ENCODE results near the gene EVA1B.
A peak's percentile ranks its signal among the peaks of the same experiment; 100 is the strongest.

EVA1B gene

DNA sequence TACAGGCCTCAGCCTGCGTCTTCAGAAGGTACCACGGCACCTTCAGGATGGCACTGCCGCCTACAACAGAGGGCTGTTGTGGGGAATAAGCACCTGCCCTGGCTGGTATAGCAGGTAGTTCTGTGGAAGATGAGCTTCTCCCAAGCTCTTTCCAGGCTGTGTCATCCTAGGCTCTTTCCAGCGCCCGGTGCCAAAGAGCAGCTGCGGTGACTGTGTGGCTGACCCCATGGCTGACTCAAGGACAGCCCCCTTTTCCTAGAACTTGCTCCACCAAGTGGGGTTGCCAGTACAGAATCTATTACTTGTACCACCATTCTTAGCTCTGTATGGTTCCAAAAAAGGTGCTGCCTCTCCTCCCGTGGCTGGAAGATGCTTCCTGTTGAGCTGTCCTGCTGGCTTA is 21.9 kb upstream of the EVA1B start:
- DNase-seq (ENCODE audit: low spot score): no peak

DNA sequence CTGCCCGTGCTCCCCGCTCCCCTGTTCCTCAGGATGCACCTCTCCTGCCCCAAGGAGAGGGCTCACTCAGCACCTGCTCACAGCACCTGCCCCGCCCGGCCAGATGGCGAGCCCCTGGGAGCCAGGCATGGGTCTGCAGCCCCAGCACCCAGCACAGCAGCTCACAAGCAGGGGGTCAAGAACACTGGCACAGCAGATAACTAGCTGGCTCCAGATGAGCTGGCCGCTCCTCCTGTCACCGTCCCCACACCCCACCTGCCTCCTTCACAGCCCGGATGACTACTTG is 20.9 kb upstream of the EVA1B start:
- no peak for DNase-seq (ENCODE audit: low spot score)

DNA sequence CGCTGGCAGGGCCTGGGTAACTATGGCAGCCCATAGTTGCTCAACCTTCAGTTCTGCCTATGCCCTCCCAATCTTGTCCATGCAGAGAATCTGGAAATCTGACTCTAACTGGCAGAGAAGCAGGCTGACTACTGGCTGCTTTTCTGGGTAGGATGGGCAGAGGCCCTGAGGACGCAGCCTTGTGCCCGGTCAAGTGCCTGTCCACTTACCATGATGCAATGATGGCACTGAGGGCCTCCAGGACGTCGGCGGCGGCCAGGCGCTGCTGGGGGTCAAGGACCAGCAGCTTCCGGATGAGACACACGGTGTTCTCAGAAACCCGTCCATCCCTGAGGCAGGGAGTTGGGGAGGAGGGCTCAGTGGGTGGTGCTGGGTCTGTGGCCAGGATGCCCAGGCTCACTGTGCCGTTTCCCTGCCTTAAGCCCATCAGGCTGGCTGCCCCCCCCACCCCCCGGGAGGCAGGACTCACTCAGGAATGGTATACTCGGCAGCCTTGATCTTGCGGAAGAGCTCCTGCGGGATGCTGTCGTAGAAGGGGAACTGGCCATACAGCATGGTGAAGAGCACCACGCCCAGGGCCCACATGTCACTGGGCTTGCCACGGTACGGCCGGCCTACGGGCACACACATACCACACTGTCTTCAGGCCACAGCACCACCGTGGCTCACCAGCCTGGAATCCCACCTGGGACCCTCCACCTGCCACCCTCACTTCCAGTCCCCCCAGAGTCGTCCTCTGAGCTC is 20.4 kb upstream of the EVA1B start:
- DNase-seq (ENCODE audit: low spot score): no peak

DNA sequence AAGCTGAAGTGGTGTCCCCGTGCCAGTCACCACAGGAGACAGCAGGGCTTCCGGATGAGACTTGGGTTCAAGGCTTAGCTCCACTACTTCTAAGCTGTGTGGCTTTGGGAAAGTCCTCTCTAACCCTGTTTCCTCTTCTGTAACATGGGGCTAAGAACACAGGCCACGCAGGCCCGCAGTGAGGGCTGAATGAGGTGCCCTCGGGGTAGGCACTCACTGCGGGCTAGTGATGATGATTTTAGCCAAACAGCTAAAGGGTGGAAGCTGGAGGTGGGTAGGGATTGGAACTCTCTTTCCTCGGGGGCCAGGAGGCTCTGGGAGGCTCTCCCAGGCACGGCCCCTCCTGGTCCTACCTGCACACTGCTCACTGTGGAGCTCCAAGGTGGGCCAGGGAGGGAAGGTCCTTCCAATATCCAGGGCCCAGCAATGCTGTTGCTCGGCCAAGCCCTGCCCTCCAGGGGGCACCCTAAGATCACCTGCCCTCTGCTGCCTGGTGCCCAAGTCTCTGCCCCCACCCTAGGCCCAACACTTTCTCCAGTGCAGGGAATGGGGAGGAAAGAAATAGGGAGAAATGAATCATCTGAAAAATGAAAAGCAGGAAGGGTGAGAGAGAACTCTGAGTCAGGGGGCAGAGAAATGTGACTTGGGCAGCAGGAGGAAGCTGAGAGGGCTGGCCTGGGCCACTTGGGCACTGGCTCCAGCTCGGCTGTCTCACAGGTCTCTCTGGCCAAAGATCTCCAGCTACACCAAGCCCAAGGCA is 19.2 kb upstream of the EVA1B start:
- peak; percentile 39 for DNase-seq (ENCODE audit: low spot score)

DNA sequence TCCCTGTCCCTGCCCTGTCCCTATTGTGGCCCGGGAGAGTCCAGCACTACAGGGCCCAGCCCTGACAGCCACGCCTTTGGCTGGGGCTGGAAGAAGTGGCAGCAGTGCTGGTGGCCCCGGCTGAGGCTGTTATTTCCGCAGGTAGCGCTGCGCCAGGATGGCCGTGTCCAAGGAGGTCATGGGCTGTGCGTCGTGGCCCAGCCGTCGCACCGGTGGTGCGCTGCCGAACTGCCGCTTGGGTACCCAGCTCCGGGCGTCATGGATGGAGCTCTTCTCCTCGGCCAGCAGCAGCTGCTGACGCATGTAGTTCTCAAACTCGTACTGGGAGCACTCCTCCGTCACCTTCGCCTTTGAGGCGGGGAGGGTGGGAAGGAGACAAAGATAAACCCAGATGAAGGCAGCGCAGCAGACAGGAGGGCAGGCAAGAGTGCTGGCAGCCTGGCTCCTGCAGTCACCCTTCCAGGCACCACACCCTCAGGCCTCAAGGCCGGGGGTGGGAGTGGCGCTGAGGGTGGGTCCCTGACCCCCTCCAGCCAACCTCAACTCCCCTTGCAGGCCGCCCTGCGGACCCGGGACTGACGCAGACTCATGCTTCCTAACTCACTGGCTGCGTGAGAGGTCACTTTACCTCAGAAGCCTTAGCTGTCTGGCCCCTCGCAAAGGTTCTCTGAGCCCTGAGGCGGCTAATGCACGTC is 18.3 kb upstream of the EVA1B start:
- DNase-seq (ENCODE audit: low spot score): no peak

DNA sequence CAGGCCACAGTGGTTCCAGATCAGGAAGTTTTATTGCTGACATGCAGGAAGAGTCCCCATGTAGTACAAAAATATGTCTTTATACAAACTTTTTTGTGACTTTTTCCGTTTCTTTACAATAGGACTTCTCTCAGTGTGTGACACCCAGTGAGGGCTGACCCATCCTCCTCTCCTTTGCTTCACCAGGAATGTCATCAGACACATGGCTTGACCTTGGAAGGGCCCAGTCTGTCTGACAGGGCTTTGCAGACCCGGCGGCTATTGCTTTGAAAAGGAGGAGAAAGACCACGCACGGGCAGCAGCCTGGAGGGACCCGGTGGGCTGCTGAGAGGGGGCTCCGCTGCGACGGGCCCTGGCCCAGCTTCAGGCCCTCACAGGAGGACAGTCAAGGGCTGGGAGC is 16.2 kb upstream of the EVA1B start:
- no peak for DNase-seq (ENCODE audit: low spot score)

DNA sequence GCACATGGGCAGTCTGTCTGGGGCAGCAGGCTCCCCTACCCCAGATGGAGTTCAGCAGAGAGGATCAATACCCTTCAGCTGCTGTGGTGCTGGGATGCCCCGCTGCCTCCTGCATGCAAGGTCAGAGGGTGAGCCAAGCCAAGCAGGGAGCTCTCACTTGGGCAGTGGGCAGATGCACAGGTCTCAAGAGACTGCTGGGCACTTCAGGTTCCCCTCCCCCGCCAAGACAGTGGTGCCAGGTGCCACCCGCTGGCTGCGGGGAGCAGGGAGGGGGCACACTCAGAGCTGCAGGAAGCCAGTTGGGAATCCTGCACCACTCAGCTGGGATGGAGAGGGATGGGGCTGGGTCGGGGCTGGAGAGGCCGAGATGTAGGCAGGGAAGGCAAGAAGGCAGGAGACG is 15.8 kb upstream of the EVA1B start:
- DNase-seq (ENCODE audit: low spot score): no peak

DNA sequence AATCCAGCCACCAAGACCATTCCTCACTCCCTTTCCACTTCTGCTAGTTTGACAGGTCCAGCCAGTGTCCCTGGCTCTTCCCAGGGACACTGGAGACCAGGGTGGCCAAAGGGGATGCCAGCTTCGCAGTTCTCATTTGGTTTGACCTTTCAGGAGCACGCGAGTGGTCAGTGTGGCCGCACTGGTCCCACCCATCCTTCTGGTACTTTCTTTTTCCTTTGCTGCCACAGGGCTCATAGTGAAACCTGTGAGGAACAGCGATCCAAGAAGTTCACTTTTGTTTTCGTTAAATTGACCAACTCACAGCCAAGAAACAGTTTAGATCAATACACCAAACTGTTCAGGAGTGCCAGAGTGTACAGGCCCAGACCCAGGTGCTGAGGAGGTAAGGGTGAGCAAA is 14.4 kb upstream of the EVA1B start:
- DNase-seq (ENCODE audit: low spot score): no peak

DNA sequence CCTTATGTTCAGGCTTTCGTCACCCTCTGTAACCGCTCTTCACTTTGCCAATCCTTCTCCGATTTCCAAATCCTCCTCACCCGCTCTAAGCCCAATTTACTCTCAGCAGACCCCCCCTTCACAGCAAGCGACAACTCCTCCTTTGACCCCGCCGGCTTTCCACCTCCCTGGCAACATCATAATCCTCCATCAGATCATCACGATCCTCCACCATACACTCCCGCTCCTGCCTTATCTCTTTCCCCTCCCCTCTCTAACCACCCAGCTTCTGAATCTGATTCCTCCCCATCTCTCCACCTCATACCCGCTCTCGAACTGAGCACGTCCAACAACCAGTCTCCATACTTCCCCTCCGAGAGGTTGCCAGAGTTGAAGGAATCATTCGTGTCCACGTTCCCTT is 7.5 kb upstream of the EVA1B start:
- no peak for DNase-seq (ENCODE audit: low spot score)

DNA sequence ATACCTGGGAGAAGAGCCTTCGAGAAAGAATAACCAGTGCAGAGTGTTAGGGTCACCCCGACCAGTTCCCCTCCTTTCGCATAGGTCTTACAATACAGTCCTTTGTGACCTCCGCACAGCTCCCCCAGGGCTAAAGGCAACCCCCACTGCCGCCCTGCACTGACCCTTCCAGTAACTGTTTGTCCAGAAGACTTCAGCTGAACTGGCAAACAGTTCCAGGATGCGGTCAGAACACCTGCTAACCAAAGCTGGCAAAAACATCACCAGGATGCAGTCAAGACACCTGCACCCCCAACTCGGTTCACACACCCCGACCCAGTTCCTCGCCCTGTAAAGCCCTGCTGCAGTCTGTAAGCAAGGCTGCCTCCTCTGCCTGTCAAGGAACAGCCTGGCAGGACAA is 6.4 kb upstream of the EVA1B start:
- no peak for DNase-seq (ENCODE audit: low spot score)

DNA sequence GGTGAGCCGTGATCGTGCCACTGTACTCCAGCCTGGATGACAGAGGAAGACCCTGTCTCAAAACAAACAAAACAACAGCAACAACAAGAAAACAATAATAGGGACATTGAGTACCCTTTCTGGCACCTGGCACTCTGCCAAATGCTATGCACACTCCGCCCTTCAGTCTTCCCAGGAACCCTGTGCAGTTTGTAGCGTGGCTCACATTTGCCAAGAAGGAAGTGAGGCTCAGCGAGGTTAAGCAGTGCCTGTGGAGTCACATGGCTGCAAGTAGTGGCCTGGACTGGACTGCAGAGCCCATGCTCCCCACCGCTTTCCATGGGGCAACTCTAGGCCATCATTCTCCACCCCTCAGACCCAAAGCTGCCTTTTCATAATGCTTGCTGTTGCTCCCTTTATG is 5.3 kb upstream of the EVA1B start:
- no peak for DNase-seq (ENCODE audit: low spot score)

DNA sequence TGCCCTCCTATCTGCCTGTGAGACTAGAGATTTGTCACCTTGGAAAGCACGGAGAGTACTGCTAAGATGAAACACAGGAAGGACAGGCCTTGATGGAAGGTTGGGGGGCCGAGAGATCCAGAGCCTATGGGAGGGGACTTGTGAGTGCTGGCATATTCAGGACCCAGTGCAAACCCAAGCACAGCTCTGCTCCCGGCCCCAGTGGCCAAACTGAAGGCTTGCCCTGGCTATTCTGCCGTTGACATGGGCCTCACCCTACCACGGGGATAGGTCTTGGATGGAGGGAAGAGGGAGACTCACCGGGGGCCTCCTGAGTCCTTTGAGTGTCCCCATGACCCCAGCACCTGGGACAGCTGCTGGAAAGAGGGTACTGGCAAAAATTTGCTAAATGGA is 4.6 kb upstream of the EVA1B start:
- no peak for DNase-seq (ENCODE audit: low spot score)

DNA sequence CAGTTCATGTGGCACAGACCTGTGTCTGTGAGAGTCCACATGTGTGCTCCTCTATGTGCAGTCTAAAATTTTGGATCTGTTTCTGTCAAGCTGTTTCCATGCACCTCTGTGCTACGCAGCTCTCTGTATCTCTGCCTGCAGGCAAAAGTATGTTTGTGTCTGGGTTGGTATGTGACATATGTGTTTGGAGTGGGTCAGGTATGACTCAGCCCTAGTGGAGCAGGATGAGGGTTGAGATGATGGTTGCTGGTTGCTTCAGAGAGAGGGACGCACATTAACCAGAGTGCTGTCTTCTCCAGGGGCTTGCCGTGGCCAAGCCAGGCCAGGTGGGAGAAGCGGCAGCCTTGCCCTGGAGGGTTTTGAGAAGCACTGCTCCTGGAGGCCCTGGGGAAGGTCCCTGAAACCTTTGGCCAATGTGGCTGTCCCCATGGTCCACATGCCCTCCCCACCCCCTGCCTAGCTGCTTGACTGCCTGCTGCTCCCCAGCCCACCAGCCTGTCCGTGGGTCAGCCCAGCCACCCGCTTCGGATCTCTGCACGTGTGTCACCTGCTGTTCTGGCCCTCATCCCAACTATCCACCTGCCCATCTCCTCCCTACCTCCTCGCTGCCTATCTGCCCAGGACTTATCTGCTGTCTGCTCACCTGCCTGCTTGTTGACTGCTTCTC is 4.1 kb upstream of the EVA1B start:
- no peak for DNase-seq (ENCODE audit: low spot score)

DNA sequence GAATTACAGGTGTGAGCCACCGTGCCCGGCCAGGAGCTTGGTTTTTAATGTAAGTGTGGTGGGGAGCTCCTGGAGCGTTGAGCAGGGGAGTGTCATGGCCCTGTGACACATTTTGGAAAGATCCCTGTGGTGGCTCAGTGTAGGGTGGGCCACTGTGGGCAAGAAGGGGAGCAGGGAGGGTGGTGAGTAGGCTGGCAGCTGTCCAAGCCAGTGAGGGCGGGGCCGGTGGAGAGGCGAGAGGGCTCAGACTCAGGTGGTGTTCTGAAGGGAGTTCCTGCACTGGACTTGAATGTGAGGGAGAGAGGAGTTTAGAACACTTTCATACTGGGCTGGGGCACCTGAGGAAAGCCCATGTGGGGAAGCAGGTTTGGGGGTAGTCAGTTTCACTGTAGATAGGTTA is 3.1 kb upstream of the EVA1B start:
- DNase-seq (ENCODE audit: low spot score): peak; percentile 22

DNA sequence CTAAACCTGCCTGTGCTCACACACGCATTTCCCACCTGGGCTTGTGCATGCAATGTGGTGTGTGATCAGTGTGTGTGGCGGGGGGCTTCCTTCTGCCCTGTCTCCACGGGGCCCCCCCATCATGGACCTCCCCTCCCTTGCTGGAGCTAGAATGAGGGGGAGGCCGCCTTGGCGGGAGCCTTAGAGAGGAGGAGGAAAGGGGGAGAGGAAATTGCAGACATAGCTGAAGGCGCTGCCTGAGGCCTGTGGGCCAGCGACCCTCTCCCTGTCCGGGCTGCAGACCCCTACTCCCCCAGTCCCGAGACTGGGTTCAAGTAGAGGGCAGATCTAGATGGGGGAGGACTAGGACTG is 883 bp upstream of the EVA1B start:
- no peak for DNase-seq (ENCODE audit: low spot score)

DNA sequence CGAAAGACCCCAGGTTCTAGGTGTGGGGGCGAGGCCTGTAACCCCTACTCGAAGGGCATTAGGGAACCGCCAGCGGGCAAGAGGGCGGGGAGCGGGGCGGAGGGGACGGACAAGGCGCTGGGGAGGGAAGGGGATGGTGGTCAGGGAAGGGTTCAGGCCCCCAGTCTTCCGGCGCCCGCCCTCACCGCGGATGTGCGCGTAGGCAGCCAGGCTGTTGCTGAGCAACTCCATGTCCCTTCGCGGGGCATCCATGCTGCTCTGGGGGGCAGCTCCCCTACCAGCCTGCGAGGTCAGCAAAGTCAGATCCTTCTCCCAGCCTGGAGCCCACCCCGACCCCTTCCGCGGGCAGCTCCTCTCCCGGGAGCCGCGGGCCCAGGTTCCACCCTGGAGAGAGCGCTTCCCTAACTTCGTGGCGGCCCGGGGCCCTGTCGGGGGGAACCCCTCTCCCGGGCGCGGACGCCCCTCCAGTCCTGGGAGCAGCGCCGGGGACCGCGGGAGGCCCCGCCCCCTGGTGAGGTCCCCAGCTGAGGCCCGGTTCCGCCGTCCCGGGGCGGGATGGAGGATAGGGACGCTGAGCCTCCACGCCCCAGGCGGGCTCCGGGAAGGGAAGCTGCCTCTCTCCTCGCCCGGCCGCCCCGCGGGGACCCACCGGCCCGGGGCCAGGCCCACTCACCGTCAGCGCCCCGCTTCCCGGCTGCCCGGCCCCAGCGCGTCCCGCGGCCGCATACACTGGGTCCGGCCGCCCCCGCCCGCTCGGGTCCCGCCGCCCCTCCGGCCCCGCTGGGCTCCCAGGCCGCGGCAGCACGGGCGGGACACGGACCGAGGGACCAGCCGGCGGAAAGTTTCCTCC is 434 bp downstream of the EVA1B start:
- no peak for DNase-seq (ENCODE audit: low spot score)

DNA sequence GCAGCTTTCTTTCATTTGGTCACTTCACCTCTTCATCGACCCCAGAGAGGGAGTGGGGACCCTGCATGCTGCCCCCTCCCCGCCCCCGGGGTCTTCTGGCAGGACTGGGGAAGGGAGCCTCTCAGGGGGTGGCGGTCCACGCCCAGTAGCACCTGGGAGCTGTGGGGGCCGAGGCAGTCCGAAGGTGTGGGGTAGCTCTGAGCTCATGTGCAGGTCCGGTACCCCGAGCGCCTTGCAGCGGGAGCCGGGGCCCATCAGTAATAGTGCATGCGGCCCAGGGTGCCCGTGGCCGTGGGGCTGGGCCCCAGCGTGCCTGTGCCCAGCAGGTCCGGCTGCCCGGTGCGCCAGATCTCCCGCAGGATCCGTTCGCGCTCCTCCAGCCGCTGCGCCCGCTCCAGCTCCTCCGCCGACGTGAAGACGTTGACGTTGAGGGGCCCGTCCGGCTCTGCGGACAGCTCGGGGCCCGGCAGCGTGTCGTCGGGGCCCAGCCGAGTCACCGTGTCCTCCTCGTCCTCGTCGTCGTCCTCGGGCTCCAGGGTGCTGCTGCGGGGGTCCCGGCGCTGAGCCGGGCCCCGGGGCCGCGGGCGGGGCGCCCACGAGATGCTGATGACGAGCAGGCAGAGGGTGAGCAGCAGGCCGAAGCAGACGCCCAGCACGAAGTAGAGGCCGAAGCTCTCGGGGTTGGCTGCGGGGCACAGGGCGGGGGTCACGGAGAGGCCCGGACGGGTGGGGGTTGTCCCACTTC is 1.2 kb downstream of the EVA1B start:
- DNase-seq (ENCODE audit: low spot score): no peak

DNA sequence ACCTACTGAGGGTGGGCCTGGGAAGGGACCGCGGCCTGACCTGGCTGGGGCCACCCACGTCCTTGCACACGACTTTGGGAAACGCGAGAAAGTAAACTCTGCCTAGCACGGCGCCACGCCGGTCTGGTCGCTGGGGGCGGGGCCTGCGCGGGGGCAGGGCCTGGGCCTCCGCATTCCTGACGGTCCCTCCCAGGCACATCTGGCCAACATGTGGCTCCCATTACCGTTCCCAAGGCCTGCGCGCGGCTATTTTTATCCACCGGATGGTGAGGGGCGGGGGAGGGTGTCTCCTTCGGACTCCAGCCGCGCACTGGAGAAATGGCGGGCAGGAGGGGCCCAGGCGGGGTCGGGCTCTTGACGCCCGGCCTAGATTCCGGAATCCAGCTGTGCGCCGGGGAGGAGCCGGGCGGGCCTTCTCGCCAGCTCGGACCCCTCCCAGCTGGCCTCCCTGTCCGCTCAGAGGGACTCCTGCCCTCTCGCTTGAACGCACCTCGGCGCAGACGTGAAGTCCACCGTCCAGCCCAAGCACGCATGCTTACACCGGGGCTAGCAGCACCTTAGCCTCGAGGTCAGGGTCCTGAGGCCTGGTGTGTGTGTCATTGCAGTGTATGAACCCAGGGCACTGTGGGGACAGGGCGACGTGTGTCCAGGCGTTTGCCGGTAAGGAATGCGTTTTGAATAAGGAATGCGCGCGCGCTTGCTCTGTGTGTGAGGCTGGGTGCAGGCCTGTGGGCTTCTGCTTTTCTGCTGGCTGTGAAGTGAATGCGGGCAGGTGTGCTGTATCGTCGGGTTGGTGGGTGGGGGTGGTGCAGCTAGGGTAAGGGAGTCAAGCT is 2.1 kb downstream of the EVA1B start:
- DNase-seq (ENCODE audit: low spot score): peak; percentile 68

DNA sequence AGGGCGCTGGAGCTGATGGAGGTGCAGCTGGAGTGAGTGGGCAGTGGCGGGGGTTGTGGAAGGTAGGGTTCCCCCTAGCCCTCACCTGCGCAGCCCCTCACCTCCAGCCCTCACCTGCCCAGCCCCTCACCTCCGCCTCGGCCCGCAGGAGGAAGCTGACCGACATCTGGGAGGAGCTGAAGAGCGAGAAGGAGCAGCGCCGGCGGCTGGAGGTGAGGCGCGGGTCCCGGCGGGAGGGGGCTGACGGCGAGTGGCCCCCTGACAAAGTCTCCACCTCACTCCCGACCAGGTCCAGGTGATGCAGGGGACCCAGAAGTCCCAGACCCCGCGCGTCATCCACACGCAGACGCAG is 2.7 kb downstream of the EVA1B start:
- DNase-seq (ENCODE audit: low spot score): no peak

DNA sequence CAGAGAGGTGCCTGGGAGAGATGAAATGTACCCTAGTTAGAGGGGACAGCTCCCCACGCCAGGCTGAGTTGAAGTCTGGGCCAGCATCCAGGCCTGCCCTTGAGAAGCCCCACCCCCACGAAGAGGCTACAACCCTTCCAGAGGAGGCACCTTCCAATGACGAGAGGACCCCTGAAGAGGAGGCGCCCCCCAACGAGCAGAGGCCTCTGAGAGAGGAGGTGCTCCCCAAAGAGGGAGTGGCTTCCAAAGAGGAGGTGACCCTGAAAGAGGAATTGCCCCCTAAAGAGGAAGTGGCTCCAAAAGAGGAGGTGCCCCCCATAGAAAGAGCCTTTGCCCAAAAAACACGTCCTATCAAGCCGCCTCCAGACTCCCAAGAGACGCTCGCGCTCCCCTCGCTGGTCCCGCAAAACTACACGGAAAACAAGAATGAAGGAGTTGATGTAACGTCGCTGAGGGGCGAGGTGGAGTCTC is 3.1 kb downstream of the EVA1B start:
- DNase-seq (ENCODE audit: low spot score): no peak

Measured in SW480 (cell line).